ENCODE data around the gene S100A11. TPM values are rescaled to one million over a fixed set of nuclear protein-coding genes. Genes with fewer than 3 reads are reported as not detected.

S100A11 gene
- total and polyA plus RNA-seq, 7 experiments from 2014 or later = 28.6 to 442 (median 189) TPM

DNA sequence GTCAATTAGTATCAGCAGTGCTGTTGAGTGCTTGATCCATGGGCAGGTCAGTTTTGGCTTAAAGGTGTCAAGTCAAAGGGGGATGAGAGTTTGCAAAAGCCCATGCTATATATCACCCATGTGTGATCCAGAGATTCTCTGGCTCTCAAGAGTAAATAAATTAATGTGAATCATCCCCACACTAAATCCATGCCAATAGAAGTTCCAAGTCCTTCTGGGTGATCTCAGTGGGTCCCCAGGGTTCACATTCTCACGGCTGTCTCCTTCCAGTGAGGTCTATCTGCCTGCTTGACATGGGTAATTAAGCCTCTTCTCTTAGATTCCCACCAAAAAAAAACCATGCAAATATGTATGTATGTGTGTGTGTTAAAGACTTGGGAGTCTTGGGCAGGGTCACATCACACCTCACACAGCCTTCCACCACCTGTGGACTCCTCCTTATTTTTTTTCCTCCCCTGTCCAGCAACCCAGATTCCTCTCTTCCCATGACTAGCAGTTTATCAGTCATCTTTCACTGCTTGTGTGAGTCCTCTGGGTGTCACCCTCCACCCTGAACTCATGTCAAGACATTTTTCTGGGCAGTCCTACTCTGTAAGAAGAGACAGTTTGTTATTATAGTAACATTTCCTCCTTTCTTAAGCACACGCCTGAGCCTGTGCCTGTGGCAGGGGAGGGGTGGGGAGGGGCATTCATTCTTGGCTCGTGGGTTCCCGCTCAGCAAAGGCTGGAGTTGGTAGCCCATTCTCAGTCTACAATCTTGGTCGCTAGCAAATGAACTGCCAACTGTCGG, 14.3 kb upstream of the S100A11 start:
- ATAC-seq (no peak), DNase-seq (no peak)
- H3K27ac ChIP-seq (ENCODE audit: low read depth, low read length) = no peak overlapping the region
- Mint-ChIP-seq H3K4me1 (peaks cover 16 to 37% (median 22%) of the 10 kb centered on the region in 7 donors), H3K27ac (peak overlapping the region in 5 of 9 donors; percentile 16 to 62 (median 43)), H3K4me3 (no peak overlapping the region), H3K27me3 (peaks cover 0 to 33% (median 12%) of the 10 kb centered on the region in 5 donors), H3K36me3 (no peaks in the 10 kb centered on the region), H3K9me3 (no peaks in the 10 kb centered on the region)
- peaks cover 19 to 21% of the 10 kb centered on the region in 2 donors for H3K4me1 ChIP-seq (ENCODE audit: control insufficient read depth in 2 of 2, insufficient read depth in 2 of 2, low read length in 2 of 2)
- no peaks in the 10 kb centered on the region for H3K27me3 ChIP-seq (ENCODE audit: control insufficient read depth in 2 of 2, insufficient read depth in 2 of 2, low read length in 2 of 2)
- intact Hi-C loops (cut with micrococcal nuclease) = no loop called here
- CTCF ChIA-PET = interaction anchor here (0.7 to 4.2 kb wide), 7 partner anchors 16 to 407 kb away, joined by 3 to 27 read pairs (median 4); no protein-coding TSS in a partner anchor
- no peak overlapping the region for H3K4me3 ChIP-seq (ENCODE audit: low read length)
- POLR2A ChIA-PET = interaction anchor here (7.2 kb wide), 1 partner anchor 15 kb away, joined by 90 read pairs; the partner anchor contains the start of gene S100A11
- H3K9me3 ChIP-seq (ENCODE audit: control insufficient read depth in 2 of 3, low read length in 3 of 3) = no peaks in the 10 kb centered on the region
- no peaks in the 10 kb centered on the region for H3K36me3 ChIP-seq (ENCODE audit: control insufficient read depth in 2 of 3, insufficient read depth in 3 of 3, low read length in 3 of 3)

DNA sequence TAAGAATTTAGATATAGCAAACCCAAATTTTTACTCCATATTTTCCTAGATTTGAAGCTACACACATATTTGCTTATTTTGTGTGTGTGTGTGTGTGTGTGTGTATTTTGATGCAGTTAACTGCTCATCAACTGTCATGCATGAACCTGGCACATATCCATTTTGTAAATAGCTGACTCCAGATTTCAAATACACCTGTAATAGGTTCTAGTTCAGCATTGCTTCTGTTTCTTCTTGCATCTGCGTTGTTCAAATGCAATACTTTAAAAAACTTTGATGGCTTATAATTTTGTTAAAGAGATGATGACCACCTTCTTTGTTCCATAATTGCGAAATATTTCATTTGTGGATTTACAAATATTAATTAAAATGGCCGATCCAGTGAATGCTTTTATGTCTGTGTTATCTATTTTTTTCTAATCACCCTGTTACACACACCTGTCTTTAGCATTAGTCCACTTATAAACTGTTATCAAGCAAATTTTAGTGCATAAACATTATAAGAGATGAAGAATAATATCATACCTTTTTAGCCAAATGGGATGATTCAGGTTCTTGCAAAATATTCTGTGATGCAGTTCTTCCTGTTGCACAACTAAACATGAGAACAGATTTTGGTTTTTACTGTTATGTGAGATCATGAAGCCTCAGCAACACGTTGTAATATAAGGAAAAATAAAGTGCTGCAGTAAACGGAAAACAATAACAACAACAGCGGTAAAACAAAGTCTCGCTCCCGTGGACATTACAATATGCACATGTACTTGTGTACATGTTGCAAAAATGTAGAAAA, 12.7 kb upstream of the S100A11 start:
- H3K27me3 ChIP-seq (ENCODE audit: control insufficient read depth in 2 of 2, insufficient read depth in 2 of 2, low read length in 2 of 2) = no peaks in the 10 kb centered on the region
- Mint-ChIP-seq H3K27me3 (peaks cover 0 to 18% (median 7%) of the 10 kb centered on the region in 5 donors), H3K4me1 (peaks cover 21 to 47% (median 29%) of the 10 kb centered on the region in 7 donors), H3K36me3 (peaks cover 0 to 2% (median 0%) of the 10 kb centered on the region in 5 donors), H3K27ac (peak overlapping the region in 7 of 9 donors; percentile 12 to 70 (median 20)), H3K9me3 (no peaks in the 10 kb centered on the region), H3K4me3 (no peak overlapping the region)
- DNase-seq (no peak), ATAC-seq (no peak)
- H3K36me3 ChIP-seq (ENCODE audit: control insufficient read depth in 2 of 3, insufficient read depth in 3 of 3, low read length in 3 of 3) = no peaks in the 10 kb centered on the region
- ChIA-PET CTCF (interaction anchor here (1.3 to 4.2 kb wide), 3 partner anchors 8 to 136 kb away, joined by 3 to 27 read pairs (median 26); no protein-coding TSS in a partner anchor), POLR2A (interaction anchor here (0.6 to 7.2 kb wide), 4 partner anchors 14 to 138 kb away, joined by 3 to 90 read pairs (median 4); partner anchors contain the start of gene S100A11)
- no peaks in the 10 kb centered on the region for H3K9me3 ChIP-seq (ENCODE audit: control insufficient read depth in 2 of 3, low read length in 3 of 3)
- no peak overlapping the region for H3K27ac ChIP-seq (ENCODE audit: low read depth, low read length)
- peaks cover 19 to 21% of the 10 kb centered on the region in 2 donors for H3K4me1 ChIP-seq (ENCODE audit: control insufficient read depth in 2 of 2, insufficient read depth in 2 of 2, low read length in 2 of 2)
- intact Hi-C loops (cut with micrococcal nuclease) = loop anchor here (2.0 to 5.0 kb wide), 2 partner anchors 63 to 259 kb away; partner anchors contain the start of gene TDRKH (in 1 of the 2)
- H3K4me3 ChIP-seq (ENCODE audit: low read length) = no peak overlapping the region

DNA sequence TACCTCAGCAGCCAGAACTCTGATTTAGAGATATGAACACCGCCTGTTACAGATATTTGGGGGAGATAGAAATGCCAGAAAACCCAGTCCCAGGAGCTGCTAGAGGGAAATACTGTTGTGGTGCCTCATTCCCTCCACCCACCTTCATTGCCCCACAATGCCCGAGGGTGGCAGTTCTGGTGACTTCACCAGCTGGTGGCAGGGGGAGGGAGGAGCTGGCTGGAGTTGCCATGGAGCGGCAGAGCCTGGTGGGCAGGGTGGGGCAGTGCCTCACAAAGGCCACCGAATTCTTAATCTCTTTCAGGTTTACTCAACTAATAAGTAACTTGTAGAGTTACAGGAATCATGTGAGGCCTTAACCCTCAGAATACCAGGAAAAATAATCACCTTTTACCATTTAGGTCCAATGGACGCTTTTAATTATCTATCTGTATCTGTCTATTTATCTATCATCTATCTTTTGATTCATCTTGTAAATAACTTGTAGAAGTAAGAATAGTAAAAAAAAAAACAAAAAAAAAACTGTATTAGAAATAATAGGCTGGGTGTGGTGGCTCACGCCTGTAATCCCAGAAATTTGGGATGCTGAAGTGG, 11.7 kb upstream of the S100A11 start:
- DNase-seq (no peak), ATAC-seq (peak; percentile 56)
- Mint-ChIP-seq H3K36me3 (peaks cover 0 to 2% (median 0%) of the 10 kb centered on the region in 5 donors), H3K9me3 (no peaks in the 10 kb centered on the region), H3K4me3 (peak overlapping the region; percentile 56 to 87 (median 77)), H3K4me1 (peaks cover 21 to 53% (median 30%) of the 10 kb centered on the region in 7 donors), H3K27ac (peak overlapping the region; percentile 92 to 98 (median 98)), H3K27me3 (peaks cover 0 to 9% (median 2%) of the 10 kb centered on the region in 5 donors)
- peak overlapping the region; percentile 10 for H3K4me3 ChIP-seq (ENCODE audit: low read length)
- no peaks in the 10 kb centered on the region for H3K9me3 ChIP-seq (ENCODE audit: control insufficient read depth in 2 of 3, low read length in 3 of 3)
- H3K4me1 ChIP-seq (ENCODE audit: control insufficient read depth in 2 of 2, insufficient read depth in 2 of 2, low read length in 2 of 2) = peaks cover 19 to 21% of the 10 kb centered on the region in 2 donors
- no peaks in the 10 kb centered on the region for H3K36me3 ChIP-seq (ENCODE audit: control insufficient read depth in 2 of 3, insufficient read depth in 3 of 3, low read length in 3 of 3)
- ChIA-PET CTCF (interaction anchor here (0.8 to 4.2 kb wide), 5 partner anchors 9 to 137 kb away, joined by 3 to 27 read pairs (median 5); no protein-coding TSS in a partner anchor), POLR2A (interaction anchor here (0.6 to 7.2 kb wide), 7 partner anchors 13 to 144 kb away, joined by 3 to 90 read pairs (median 3); partner anchors contain the start of gene S100A11)
- H3K27ac ChIP-seq (ENCODE audit: low read depth, low read length) = peak overlapping the region; percentile 81
- intact Hi-C loops (cut with micrococcal nuclease) = loop anchor here (1.0 to 5.0 kb wide), 4 partner anchors 13 to 437 kb away; partner anchors contain the start of gene TDRKH (in 1 of the 2)
- no peaks in the 10 kb centered on the region for H3K27me3 ChIP-seq (ENCODE audit: control insufficient read depth in 2 of 2, insufficient read depth in 2 of 2, low read length in 2 of 2)

DNA sequence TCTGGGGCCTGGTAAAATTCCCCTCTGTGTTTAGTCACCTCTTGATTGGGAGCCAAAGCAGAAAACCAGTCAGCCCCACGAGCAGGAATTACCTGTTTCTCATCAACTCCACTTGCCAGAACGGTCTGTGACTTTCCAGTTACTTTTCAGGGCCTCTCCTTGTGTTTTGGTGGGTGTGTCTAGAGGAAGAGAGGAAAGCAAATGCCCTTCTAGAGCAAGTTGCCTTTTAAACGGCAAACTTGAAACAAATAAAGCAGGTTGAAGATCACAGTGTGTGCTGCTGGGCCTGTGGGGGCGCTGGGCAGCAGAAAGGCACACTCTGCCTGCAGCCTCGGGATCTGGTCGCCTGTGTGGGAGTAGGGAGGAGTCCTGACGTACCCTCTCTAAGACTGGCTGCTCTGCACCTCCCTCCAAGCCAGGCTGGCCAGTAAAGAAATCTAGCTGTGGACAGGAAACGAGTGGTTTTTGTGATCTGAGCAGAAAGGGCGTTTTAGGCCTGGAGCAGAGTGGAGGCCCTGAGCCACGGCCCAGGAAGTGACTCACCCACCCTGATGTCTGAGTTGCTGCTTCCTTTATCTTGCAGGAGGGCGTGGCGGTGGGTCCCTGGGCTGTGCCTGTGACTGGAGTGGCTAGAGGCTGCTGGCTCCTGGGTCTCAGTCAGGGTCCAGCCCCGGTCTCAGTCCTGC, 11.1 kb upstream of the S100A11 start:
- intact Hi-C loops (cut with micrococcal nuclease) = loop anchor here (1.0 to 5.0 kb wide), 4 partner anchors 13 to 437 kb away; partner anchors contain the start of gene TDRKH (in 1 of the 2)
- Histone ChIP-seq H3K9me3 (ENCODE audit: control insufficient read depth in 2 of 3, low read length in 3 of 3) (no peaks in the 10 kb centered on the region), H3K27me3 (ENCODE audit: control insufficient read depth in 2 of 2, insufficient read depth in 2 of 2, low read length in 2 of 2) (no peaks in the 10 kb centered on the region), H3K27ac (ENCODE audit: low read depth, low read length) (peak overlapping the region; percentile 81), H3K36me3 (ENCODE audit: control insufficient read depth in 2 of 3, insufficient read depth in 3 of 3, low read length in 3 of 3) (no peaks in the 10 kb centered on the region), H3K4me1 (ENCODE audit: control insufficient read depth in 2 of 2, insufficient read depth in 2 of 2, low read length in 2 of 2) (peaks cover 19 to 21% of the 10 kb centered on the region in 2 donors), H3K4me3 (ENCODE audit: low read length) (peak overlapping the region; percentile 10)
- H3K27me3 Mint-ChIP-seq = peaks cover 0 to 4% (median 0%) of the 10 kb centered on the region in 5 donors
- POLR2A ChIA-PET = interaction anchor here (0.7 to 7.2 kb wide), 6 partner anchors 12 to 143 kb away, joined by 3 to 90 read pairs (median 4); partner anchors contain the start of gene S100A11
- peaks cover 21 to 53% (median 30%) of the 10 kb centered on the region in 7 donors for H3K4me1 Mint-ChIP-seq
- H3K9me3 Mint-ChIP-seq = no peaks in the 10 kb centered on the region
- CTCF ChIA-PET = interaction anchor here (0.8 to 4.2 kb wide), 5 partner anchors 9 to 138 kb away, joined by 3 to 27 read pairs (median 5); no protein-coding TSS in a partner anchor
- ATAC-seq = peak; percentile 93
- peak; percentile 57 to 82 (median 76) for DNase-seq
- H3K4me3 Mint-ChIP-seq = peak overlapping the region; percentile 56 to 87 (median 77)
- peak overlapping the region; percentile 92 to 98 (median 98) for H3K27ac Mint-ChIP-seq
- peaks cover 0 to 2% (median 0%) of the 10 kb centered on the region in 5 donors for H3K36me3 Mint-ChIP-seq

DNA sequence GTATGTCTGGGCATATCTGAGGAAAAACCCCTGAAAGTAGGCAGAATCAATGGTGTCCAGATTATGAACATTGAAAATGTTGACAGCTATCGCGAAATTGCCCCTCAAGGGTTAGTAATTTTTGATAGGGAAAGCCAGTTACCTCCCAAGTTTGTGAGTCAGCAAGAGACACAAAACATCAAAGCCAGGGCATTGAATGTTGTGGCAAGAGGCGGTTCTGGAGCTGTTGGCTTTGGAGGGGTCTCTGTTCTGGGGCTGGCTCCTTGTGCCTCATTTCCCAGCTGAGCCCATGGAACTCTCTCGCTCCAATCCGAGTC, 10.6 kb upstream of the S100A11 start:
- ChIA-PET POLR2A (interaction anchor here (0.7 to 7.2 kb wide), 4 partner anchors 12 to 138 kb away, joined by 3 to 90 read pairs (median 4); partner anchors contain the start of gene S100A11), CTCF (interaction anchor here (1.5 to 4.2 kb wide), 4 partner anchors 13 to 411 kb away, joined by 5 to 27 read pairs (median 18); no protein-coding TSS in a partner anchor)
- H3K36me3 Mint-ChIP-seq = peaks cover 0 to 2% (median 0%) of the 10 kb centered on the region in 5 donors
- no peak for ATAC-seq
- peak in 1 of 9 donors; percentile 5 for DNase-seq
- Histone ChIP-seq H3K27me3 (ENCODE audit: control insufficient read depth in 2 of 2, insufficient read depth in 2 of 2, low read length in 2 of 2) (no peaks in the 10 kb centered on the region), H3K4me3 (ENCODE audit: low read length) (peak overlapping the region; percentile 10), H3K36me3 (ENCODE audit: control insufficient read depth in 2 of 3, insufficient read depth in 3 of 3, low read length in 3 of 3) (no peaks in the 10 kb centered on the region), H3K27ac (ENCODE audit: low read depth, low read length) (peak overlapping the region; percentile 81), H3K4me1 (ENCODE audit: control insufficient read depth in 2 of 2, insufficient read depth in 2 of 2, low read length in 2 of 2) (peaks cover 19 to 21% of the 10 kb centered on the region in 2 donors), H3K9me3 (ENCODE audit: control insufficient read depth in 2 of 3, low read length in 3 of 3) (no peaks in the 10 kb centered on the region)
- peak overlapping the region; percentile 92 to 98 (median 98) for H3K27ac Mint-ChIP-seq
- H3K27me3 Mint-ChIP-seq = no peaks in the 10 kb centered on the region
- no peaks in the 10 kb centered on the region for H3K9me3 Mint-ChIP-seq
- peaks cover 21 to 51% (median 30%) of the 10 kb centered on the region in 7 donors for H3K4me1 Mint-ChIP-seq
- intact Hi-C loops (cut with micrococcal nuclease) = loop anchor here in 1 of 2 donors (5.0 kb wide), 1 partner anchor 65 kb away; no protein-coding TSS in a partner anchor
- H3K4me3 Mint-ChIP-seq = peak overlapping the region in 8 of 10 donors; percentile 69 to 87 (median 78)

Data from naive thymus-derived CD4-positive, alpha-beta T cell (primary cell).